Right forelimb (tissue), 1 donor: ENCODE results near the gene ZNF750.

Source experiments
- DNase-seq: peaks from one replicate; pipeline ENCODE4 v3.0.0-alpha.2; 2018

Gene ZNF750

DNA sequence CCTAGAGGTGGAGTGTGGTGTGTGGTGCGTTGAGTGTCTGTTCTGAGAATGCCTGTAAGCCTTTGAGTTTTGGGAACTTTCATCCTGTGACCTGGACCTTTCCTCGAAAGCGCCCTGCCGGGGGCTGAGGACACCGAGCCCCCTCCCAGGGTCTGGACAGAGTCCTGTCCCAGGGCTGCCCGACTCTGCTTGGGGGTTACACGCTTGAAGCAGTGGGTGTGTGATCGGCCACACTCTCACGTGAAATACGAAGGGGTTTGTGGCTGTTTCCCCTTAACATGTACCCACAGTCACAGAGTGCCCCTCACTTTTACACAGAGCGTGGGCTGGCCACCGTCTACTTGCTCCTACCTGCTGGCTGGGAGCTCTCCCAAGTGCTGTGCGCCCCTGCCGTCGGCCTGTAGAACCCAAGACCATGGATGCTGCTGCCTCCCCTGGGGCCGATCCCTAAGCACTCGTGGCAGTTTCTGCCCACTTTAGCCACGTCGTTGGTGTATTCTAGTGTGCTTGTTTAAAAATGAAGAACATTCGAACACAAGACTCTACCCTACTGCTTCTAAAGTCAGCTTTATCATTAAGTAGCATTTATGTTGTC, 6.8 kb downstream of the ZNF750 start:
- DNase-seq: no peak

DNA sequence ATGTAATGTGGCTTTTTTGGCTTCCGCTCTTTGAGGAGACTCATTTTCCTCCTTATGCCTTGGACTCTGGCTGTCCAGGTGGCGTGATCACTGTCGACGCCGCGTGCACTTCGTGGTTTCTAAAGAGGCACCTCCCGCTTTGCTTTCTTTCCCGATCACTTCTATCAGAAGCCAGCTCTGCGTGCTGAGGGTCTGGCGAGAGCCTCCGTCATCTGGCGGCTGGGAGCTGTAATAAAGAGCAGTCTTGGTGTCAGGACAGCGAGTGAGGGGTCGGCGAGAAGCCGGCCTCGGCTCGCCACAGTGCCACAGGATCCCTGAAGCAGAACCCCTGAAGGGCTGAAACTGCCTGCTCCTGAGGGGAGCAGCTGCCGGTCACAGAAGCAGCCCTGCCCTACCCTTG, 7.4 kb downstream of the ZNF750 start:
- no peak for DNase-seq

GRCh38 chr17:82831818-82832200, 8.0 kb downstream of the ZNF750 start:
- no peak for DNase-seq

- no peak for DNase-seq
Observed at GRCh38 chr17:82831041-82831817, 8.6 kb downstream of the ZNF750 start.

DNA sequence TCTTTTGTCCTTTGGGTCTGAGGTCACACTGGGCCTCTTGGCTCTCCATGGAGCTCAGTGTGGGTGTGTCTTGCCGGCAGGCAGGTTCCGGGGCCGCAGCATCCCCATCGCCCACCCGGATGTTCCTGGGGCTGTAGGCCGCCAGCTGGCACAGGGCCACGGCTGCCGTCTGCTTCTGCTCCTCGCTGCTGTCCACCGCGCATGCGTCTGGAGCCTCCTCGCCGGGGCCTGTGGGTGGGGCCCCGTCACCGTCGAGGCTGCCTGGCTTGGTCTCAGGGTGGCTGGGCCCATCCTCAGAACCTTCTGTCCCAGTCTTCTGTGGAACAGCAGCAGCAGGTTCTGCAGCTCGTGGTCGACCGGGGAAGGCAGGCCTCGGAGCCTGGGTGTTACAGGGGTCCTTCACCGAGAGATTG, 9.6 kb downstream of the ZNF750 start:
- DNase-seq: no peak

GRCh38 chr17:82828875-82829487, 10.8 kb downstream of the ZNF750 start:
- no peak for DNase-seq

DNA sequence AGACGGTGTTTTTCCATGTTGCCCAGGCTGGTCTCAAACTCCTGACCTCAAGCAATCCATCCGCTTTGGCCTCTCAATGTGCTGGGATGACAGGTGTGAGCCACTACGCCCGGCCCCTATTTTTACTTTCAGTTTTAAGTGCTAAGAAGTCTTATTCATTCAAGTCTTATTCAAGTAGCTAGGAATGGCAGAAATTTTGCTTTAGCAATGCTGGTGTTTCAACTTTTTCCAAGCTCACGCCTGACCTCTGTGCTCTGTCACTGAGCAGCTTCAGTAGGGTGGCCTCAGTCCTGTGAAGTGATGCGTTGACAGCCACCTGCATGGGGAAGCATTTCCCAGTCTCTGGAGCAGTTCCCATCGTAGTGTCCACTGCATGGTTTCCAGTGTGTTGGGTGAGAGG, 12.9 kb downstream of the ZNF750 start:
- DNase-seq: no peak

- no peak for DNase-seq
Observed at GRCh38 chr17:82826211-82826610, 13.6 kb downstream of the ZNF750 start.

DNA sequence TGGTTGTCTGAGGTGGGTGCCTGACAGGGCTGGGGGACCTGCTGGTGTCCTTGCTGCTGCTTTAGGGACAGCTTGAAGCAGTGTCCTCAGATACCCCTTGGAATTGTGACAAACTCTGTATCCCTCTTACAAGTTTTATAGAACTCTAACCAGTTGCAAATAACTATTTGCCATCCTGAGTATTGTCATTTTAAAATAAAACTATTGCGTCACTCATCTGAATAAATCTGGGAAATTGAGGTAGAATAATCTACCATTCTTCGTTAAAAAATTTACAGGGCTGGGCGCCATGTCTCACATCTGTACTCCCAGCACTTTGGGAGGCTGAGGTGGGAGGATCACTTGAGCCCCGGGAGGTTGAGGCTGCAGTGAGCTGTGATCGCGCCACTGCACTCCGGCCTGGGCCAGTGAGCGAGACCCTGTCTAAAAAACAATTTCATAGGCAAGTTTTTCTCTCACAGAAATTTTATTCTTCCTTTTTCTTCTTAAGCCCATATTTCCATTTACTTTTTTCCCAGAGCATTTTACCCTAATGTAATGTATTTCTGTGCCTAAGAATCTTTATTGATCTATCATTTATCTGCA, 14.2 kb downstream of the ZNF750 start:
- no peak for DNase-seq

DNA sequence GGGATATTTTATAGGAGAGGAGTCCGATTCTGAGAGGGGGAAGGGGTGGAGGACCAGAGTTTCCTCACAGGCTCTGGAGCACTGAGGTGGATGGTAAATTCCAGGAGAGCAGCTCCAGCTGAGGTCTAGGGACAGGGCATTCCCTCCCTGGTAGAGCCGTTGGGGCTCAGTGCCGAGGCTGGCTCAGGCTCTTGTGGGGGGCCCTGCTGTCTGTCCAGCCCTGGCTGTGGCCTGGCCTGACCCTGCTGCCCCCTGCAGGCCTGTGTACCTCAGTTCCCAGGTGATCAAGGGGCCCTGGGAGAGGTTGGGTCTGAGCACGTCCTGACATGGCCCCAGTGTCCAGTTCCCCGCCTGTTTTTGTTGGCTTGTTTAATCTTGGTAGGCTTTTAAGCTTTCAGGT, 16.8 kb downstream of the ZNF750 start:
- DNase-seq: no peak

DNA sequence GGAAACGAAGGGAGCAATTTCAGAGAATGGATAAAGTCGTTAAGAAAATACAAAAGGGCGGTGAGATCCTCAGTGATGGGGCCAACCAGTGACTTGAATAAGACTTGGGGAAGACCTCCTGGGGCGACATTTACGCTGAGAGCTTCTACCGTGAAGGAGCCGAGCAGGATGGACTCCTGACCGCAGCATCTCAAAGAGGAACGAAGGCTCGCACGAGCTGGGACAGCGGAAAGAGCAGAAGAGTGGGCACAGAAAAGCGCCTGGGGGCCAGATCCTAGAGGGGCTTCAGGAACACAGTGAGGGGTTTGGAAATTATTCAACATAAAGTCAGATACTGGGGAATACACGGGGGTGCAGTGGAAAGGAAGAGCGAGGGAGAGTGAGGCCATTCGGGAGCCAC, 17.5 kb downstream of the ZNF750 start:
- no peak for DNase-seq

DNA sequence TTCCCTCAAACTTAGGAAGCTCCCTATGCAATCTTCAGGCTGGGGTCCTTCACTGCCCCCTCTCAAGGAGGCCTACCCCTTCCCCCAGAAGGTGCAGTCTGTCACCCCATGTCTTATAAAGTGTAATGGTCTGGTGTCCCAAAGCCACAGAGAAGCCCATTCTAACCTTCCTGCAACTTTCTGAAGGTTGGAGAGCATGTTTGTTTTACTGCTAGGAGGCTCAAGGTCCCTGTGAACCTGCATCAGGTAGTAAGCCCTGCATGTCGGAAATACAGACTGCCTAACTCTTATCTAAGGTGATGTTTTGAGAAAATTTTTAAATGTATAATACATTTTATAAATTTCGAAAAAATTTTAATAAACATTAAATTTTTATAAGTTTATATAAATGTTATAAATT, 18.3 kb downstream of the ZNF750 start:
- DNase-seq: no peak

GRCh38 chr17:82820278-82821251, 19.3 kb downstream of the ZNF750 start:
- DNase-seq: no peak

GRCh38 chr17:82817947-82818346, 21.9 kb downstream of the ZNF750 start:
- DNase-seq: no peak

- no peak for DNase-seq
Observed at GRCh38 chr17:82816358-82816757, 23.5 kb downstream of the ZNF750 start.

DNA sequence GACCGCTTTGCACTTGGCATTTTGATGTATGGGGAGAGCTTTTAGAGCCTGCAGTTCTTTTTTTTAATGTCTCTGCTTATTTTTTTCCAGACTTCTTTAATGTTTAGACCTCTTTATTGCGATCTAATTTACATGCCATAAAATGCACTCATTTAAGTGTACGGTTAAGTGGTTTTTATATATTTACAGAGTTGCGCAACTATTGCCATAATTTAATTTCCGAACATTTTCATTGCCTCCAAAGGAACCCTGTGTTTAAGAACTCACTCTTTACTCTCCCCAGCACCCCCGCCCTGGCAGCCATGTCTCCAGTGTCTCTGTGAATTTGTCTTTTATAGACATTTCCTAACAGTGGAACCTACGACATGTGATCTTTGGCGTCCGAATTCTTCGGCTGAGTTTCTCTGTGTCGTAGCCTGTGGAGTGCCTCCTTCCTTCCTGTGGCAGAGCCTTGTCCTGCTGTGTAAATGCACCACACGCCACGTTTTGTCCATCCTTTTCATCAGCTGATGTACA, 24.0 kb downstream of the ZNF750 start:
- DNase-seq: no peak

DNA sequence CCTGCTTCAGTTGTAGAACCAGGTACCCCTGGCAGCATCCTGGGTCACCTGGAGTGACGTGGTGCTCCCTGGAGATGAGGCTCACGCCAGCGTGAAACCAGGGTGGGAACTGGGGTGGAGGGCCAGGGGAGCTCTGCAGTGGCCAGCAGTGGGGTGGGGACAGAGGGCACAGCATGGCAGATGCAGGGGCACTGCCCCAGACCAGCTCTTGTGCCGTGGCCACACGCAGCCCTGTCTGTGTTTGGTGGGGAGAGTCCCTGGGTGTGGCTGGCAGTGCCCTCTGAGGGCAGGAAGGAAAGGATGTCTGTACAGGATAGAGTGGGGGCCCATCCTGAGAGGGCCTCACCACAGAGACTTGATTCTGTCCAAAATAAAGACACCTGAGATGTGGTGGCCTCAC, 24.5 kb downstream of the ZNF750 start:
- DNase-seq: no peak

- no peak for DNase-seq
Observed at GRCh38 chr17:82814834-82815233, 25.0 kb downstream of the ZNF750 start.

GRCh38 chr17:82813299-82814051, 26.3 kb downstream of the ZNF750 start:
- no peak for DNase-seq

DNA sequence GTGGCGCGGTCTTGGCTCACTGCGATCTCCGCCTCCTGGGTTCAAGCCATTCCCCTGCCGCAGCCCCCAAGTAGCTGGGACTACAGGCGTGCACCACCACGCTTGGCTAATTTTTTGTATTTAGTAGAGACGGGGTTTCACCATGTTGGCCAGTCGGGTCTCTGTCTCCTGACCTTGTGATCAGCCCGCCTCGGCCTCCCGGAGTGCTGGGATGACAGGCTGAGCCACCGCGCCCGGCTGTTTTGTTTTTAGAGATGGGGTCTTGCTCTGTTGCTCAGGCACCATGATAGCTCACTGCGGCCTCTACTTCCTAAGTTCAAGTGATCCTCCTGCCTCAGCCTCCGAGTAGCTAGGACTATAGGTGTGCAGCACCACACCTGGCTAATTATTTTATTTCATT, 27.2 kb downstream of the ZNF750 start:
- DNase-seq: no peak

GRCh38 chr17:82812058-82812457, 27.8 kb downstream of the ZNF750 start:
- no peak for DNase-seq
